A673 (cell line): ENCODE measurements around the gene CDH12. TPM values are rescaled to one million over a fixed set of nuclear protein-coding genes. Genes with fewer than 3 reads are reported as not detected.
"Not testable (repeated sequence)": the region's sequence is repeated elsewhere in the genome, so short reads cannot be mapped to it uniquely, and the experiment has no call there.

Experiments
- BruUV-seq: library from RNA; stranded (reverse); fragments of 400-500 nt; replicated peaks from 2 replicates; lab custom pipeline; 2021; lab: Mats Ljungman, UMichigan
- CTCF ChIA-PET: fragments of 300-600 bp; sonication (Branson Sonifier 250); formaldehyde crosslinking; loops from one replicate; lab custom pipeline; 2022; ENCODE audit warnings: antibody characterized with exemption; lab: Charles Lee
- POLR2A ChIA-PET: fragments of 300-600 bp; sonication (Branson Sonifier 250); formaldehyde crosslinking; loops from one replicate; lab custom pipeline; 2022; ENCODE audit warnings: antibody characterized with exemption; ENCODE audit not compliant: low non-redundant PET; lab: Charles Lee
- DNase-seq: peaks from one replicate; pipeline ENCODE4 v3.0.0-alpha.2; 2015; ENCODE audit warnings: low spot score
- H3K27ac ChIP-seq: fragments of 200-600 bp; sonication (generic); 2 replicates; pipeline ENCODE4 v1.5.1; 2016; ENCODE audit warnings: mixed run types, low read depth, mild to moderate bottlenecking, mixed read lengths, antibody characterized with exemption, low read length; ENCODE audit not compliant: poor library complexity, severe bottlenecking
- H3K27me3 ChIP-seq: fragments of 200-600 bp; sonication (generic); replicated peaks from 2 replicates; pipeline ENCODE4 v1.6.1; 2017; ENCODE audit warnings: mixed run types, low read depth, mild to moderate bottlenecking, mixed read lengths, antibody characterized with exemption, low read length; ENCODE audit not compliant: insufficient read depth, poor library complexity
- H3K36me3 ChIP-seq: fragments of 200-600 bp; sonication (generic); 2 replicates; pipeline ENCODE4 v1.6.1; 2016; ENCODE audit warnings: mixed run types, mild to moderate bottlenecking, mixed read lengths, antibody characterized with exemption, low read length; ENCODE audit not compliant: insufficient read depth, poor library complexity, severe bottlenecking
- H3K4me1 ChIP-seq: fragments of 200-600 bp; sonication (generic); 2 replicates; pipeline ENCODE4 v1.6.1; 2017; ENCODE audit warnings: mixed run types, mild to moderate bottlenecking, mixed read lengths, antibody characterized with exemption, low read length; ENCODE audit not compliant: insufficient read depth, poor library complexity, severe bottlenecking
- H3K4me3 ChIP-seq: fragments of 200-600 bp; sonication (generic); 2 replicates; pipeline ENCODE4 v1.5.1; 2016; ENCODE audit warnings: low read depth, mixed run types, mild to moderate bottlenecking, mixed read lengths, low read length; ENCODE audit not compliant: poor library complexity, severe bottlenecking
- H3K9me3 ChIP-seq: fragments of 200-600 bp; sonication (generic); 2 replicates; pipeline ENCODE4 v1.6.1; 2016; ENCODE audit warnings: mixed run types, low read depth, mild to moderate bottlenecking, mixed read lengths, antibody characterized with exemption, low read length; ENCODE audit not compliant: poor library complexity, severe bottlenecking
- CTCF ChIP-seq: fragments of 300-800, 200-600 bp; sonication (generic); conservative IDR thresholded peaks from 2 replicates; pipeline ENCODE4 v1.5.1; 2017; ENCODE audit warnings: low read depth, mild to moderate bottlenecking, antibody characterized with exemption, low read length, moderate library complexity, mixed read lengths
- EZH2 ChIP-seq: fragments of 200-600 bp; sonication (generic); IDR thresholded peaks from 2 replicates; pipeline ENCODE4 v1.6.1; 2017; ENCODE audit warnings: borderline replicate concordance, low read depth, mild to moderate bottlenecking, mixed read lengths, antibody characterized with exemption, low read length; ENCODE audit not compliant: poor library complexity, severe bottlenecking
- intact Hi-C: fragments of 100-400 bp; cut with micrococcal nuclease; formaldehyde crosslinking; loops from one replicate; pipeline ENCODE4 v1.10.0; 2022; ENCODE audit not compliant: unreplicated experiment
- total RNA-seq: library from RNA; stranded (reverse); gene quantifications from 2 replicates; pipeline ENCODE4 v1.2.3, GENCODE V29; 2021

The CDH12 gene
- total RNA-seq, 1 experiment from 2014 or later, result 39.5 TPM

- CTCF ChIA-PET, result no interaction called here
- TF ChIP-seq EZH2 (no peak), CTCF (no peak)
- intact Hi-C loops, result no loop called here
- Histone ChIP-seq H3K4me1 (no peaks in the 10 kb centered on the region), H3K27me3 (no peaks in the 10 kb centered on the region), H3K4me3 (no peak overlapping the region), H3K27ac (no peak overlapping the region), H3K9me3 (no peaks in the 10 kb centered on the region), H3K36me3 (no peaks in the 10 kb centered on the region)
- POLR2A ChIA-PET, result no interaction called here
- DNase-seq, result no peak
- no TSS peak for BruUV-seq
Measured at GRCh38 chr5:22223079-22223478, 630.1 kb downstream of the CDH12 start.

- H3K27me3 ChIP-seq, BruUV-seq, POLR2A ChIA-PET, H3K9me3 ChIP-seq, H3K4me1 ChIP-seq, H3K36me3 ChIP-seq, H3K27ac ChIP-seq, CTCF ChIA-PET: not testable (repeated sequence)
- peak overlapping the region; percentile 50 for H3K4me3 ChIP-seq
- DNase-seq, result peak; percentile 77
- peak; percentile 43 for TF ChIP-seq CTCF
- intact Hi-C loops, result loop anchor here (5.0 kb wide), 1 partner anchor 297 kb away; no protein-coding TSS in a partner anchor
Measured at GRCh38 chr5:22213703-22214495, 639.2 kb downstream of the CDH12 start.

- TSS peak; percentile 46 for BruUV-seq
- POLR2A ChIA-PET, H3K27me3 ChIP-seq, H3K4me1 ChIP-seq, CTCF ChIA-PET, H3K9me3 ChIP-seq, H3K36me3 ChIP-seq: not testable (repeated sequence)
- Histone ChIP-seq H3K4me3 (peak overlapping the region; percentile 50), H3K27ac (peak overlapping the region; percentile 63)
- intact Hi-C loops, result loop anchor here (5.0 kb wide), 1 partner anchor 295 kb away; no protein-coding TSS in a partner anchor
- peak; percentile 41 for DNase-seq
Measured at GRCh38 chr5:22212254-22212991, 640.7 kb downstream of the CDH12 start.

GRCh38 chr5:22208463-22208862, 644.7 kb downstream of the CDH12 start:
- POLR2A ChIA-PET, H3K27me3 ChIP-seq, BruUV-seq, H3K36me3 ChIP-seq, H3K4me3 ChIP-seq, H3K9me3 ChIP-seq, CTCF ChIA-PET, intact Hi-C loops, H3K27ac ChIP-seq, H3K4me1 ChIP-seq, DNase-seq: not testable (repeated sequence)

GRCh38 chr5:22188651-22189050, 664.5 kb downstream of the CDH12 start:
- POLR2A ChIA-PET, H3K27me3 ChIP-seq, H3K4me3 ChIP-seq, H3K36me3 ChIP-seq, CTCF ChIA-PET, BruUV-seq, DNase-seq, H3K4me1 ChIP-seq, H3K27ac ChIP-seq, intact Hi-C loops, H3K9me3 ChIP-seq: not testable (repeated sequence)
